SK-N-SH treated with all-trans-retinoic acid at 6 μM for 48 hours (cell line): ENCODE data around the gene ZYG11A.
A peak's percentile ranks its signal among the peaks of the same experiment; 100 is the strongest.

Experiments
- ATAC-seq: fragments of 200-7000 bp; cut with Tn5 transposase; 3 replicates; pipeline ENCODE4 v1.9.1; 2020; ENCODE audit warnings: mild to moderate bottlenecking, moderate library complexity
- ARNTL ChIP-seq: fragments of 450-650 bp; formaldehyde crosslinking; IDR thresholded peaks from 2 replicates; pipeline ENCODE4 v1.5.0; 2020; ENCODE audit warnings: low read depth, mild to moderate bottlenecking, moderate library complexity, borderline replicate concordance
- BACH2 ChIP-seq: fragments of 250-450 bp; sonication (Bioruptor Pico); IDR thresholded peaks from 2 replicates; pipeline ENCODE4 v1.9.0; 2021; ENCODE audit warnings: mild to moderate bottlenecking, borderline replicate concordance
- CSDC2 ChIP-seq: fragments of 250-450 bp; sonication (Bioruptor Pico); IDR thresholded peaks from 2 replicates; pipeline ENCODE4 v1.5.0; 2020; ENCODE audit warnings: mild to moderate bottlenecking, moderate library complexity
- ESRRG ChIP-seq: fragments of 250-450 bp; sonication (Bioruptor Pico); IDR thresholded peaks from 2 replicates; pipeline ENCODE4 v1.6.1; 2021; ENCODE audit warnings: mild to moderate bottlenecking
- GLIS3 ChIP-seq: fragments of 250-450 bp; sonication (Bioruptor Pico); IDR thresholded peaks from 2 replicates; pipeline ENCODE4 v1.5.0; 2020; ENCODE audit warnings: mild to moderate bottlenecking, moderate library complexity
- ISL1 ChIP-seq: fragments of 250-450 bp; sonication (Bioruptor Pico); IDR thresholded peaks from 2 replicates; pipeline ENCODE4 v2.1.2; 2022; ENCODE audit warnings: mild to moderate bottlenecking, moderate library complexity
- OSR1 ChIP-seq: fragments of 250-450 bp; sonication (Bioruptor Pico); IDR thresholded peaks from 2 replicates; pipeline ENCODE4 v1.8.0; 2022; ENCODE audit warnings: moderate library complexity, mild to moderate bottlenecking, inconsistent platforms
- RARB ChIP-seq: fragments of 250-450 bp; sonication (Bioruptor Pico); IDR thresholded peaks from 2 replicates; pipeline ENCODE4 v1.8.0; 2021; ENCODE audit warnings: mild to moderate bottlenecking, moderate library complexity
- SNAI2 ChIP-seq: fragments of 250-450 bp; sonication (Bioruptor Pico); IDR thresholded peaks from 2 replicates; pipeline ENCODE4 v1.5.0; 2020; ENCODE audit warnings: mild to moderate bottlenecking, moderate library complexity
- TOX ChIP-seq: fragments of 250-450 bp; sonication (Bioruptor Pico); IDR thresholded peaks from 2 replicates; pipeline ENCODE4 v1.8.0; 2021; ENCODE audit warnings: mild to moderate bottlenecking, moderate library complexity, borderline replicate concordance
- ZC3H10 ChIP-seq: fragments of 250-450 bp; sonication (Bioruptor Pico); IDR thresholded peaks from 2 replicates; pipeline ENCODE4 v1.5.1; 2021; ENCODE audit warnings: mild to moderate bottlenecking, moderate library complexity
- ZFP3 ChIP-seq: fragments of 250-450 bp; sonication (Bioruptor Pico); IDR thresholded peaks from 2 replicates; pipeline ENCODE4 v1.5.0; 2020; ENCODE audit warnings: mild to moderate bottlenecking, moderate library complexity
- ZFP30 ChIP-seq: fragments of 450-650 bp; formaldehyde crosslinking; IDR thresholded peaks from 2 replicates; pipeline ENCODE4 v1.5.0; 2022; ENCODE audit warnings: mild to moderate bottlenecking, moderate library complexity
- ZNF565 ChIP-seq: fragments of 450-650 bp; formaldehyde crosslinking; conservative IDR thresholded peaks from 2 replicates; pipeline ENCODE4 v1.5.0; 2020; ENCODE audit warnings: low read depth, mild to moderate bottlenecking, moderate library complexity
- ZNF70 ChIP-seq: fragments of 450-650 bp; formaldehyde crosslinking; IDR thresholded peaks from 2 replicates; pipeline ENCODE4 v1.5.0; 2020; ENCODE audit warnings: mild to moderate bottlenecking, moderate library complexity
- ZNF8 ChIP-seq: fragments of 450-650 bp; formaldehyde crosslinking; IDR thresholded peaks from 2 replicates; pipeline ENCODE4 v1.5.0; 2020; ENCODE audit warnings: mild to moderate bottlenecking, moderate library complexity
- TF ChIP-seq, protein P1 (sequence below): fragments of 250-450 bp; sonication (Bioruptor Pico); IDR thresholded peaks from 2 replicates; pipeline ENCODE4 v1.5.1; 2020; ENCODE audit warnings: low read depth, mild to moderate bottlenecking, moderate library complexity
- TF ChIP-seq, protein P2 (sequence below): fragments of 250-450 bp; sonication (Bioruptor Pico); IDR thresholded peaks from 2 replicates; pipeline ENCODE4 v1.5.1; 2021; ENCODE audit warnings: mild to moderate bottlenecking, moderate library complexity
- TF ChIP-seq, protein P3 (sequence below): fragments of 250-450 bp; sonication (Bioruptor Pico); IDR thresholded peaks from 2 replicates; pipeline ENCODE4 v1.8.0; 2020; ENCODE audit warnings: mild to moderate bottlenecking, moderate library complexity, borderline replicate concordance
- TF ChIP-seq, protein P4 (sequence below): fragments of 250-450 bp; sonication (Bioruptor Pico); IDR thresholded peaks from 2 replicates; pipeline ENCODE4 v1.8.0; 2021; ENCODE audit warnings: low read depth, mild to moderate bottlenecking, moderate library complexity, borderline replicate concordance

ZYG11A gene

DNA sequence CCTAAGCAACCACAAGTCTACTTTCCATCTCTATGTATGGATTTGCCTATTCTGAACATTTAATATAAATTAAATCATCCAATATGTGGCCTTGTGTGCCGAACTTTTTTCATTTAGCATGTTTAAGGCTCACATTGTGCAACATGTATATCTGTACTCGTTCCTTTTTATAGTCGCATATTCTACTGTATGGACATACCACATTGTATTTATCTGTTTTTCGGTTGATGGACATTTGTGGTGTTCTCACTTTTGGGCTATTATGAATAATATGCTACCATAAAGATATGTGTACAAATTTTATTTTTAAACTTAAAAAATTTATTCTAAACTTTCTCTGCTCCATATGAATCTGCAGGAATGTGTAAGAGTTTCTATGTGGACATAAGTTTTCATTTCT lies 13.0 kb downstream of the ZYG11A start:
- no peak for ATAC-seq

DNA sequence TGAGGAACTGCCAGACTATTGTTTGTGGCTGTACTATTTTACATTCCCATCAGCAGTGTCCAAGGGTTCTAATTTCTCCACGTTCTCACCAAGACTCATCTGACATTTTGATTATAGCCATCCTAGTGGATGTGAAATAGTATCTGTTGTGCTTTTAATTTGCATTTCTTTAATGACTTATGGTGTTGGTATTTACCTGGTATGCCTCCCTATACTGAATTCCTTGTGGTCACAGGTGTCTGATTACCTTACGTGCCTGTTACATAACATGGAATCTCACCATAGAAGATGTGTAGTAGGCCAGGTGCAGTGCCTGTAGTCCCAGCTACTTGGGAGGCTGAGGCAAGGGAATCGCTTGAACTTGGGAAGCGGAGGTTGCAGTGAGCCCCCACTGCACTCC lies 13.5 kb downstream of the ZYG11A start:
- no peak for ATAC-seq
- TF ChIP-seq ARNTL (no peak), ZFP30 (CRISPR knock-in tag) (no peak), ZNF565 (CRISPR knock-in tag) (no peak), GLIS3 (CRISPR knock-in tag) (no peak), SNAI2 (CRISPR knock-in tag) (no peak), ZC3H10 (no peak), RARB (CRISPR knock-in tag) (no peak), ZFP3 (CRISPR knock-in tag) (no peak), TOX (CRISPR knock-in tag) (no peak), OSR1 (CRISPR knock-in tag) (no peak), CSDC2 (CRISPR knock-in tag) (no peak), ZNF70 (CRISPR knock-in tag) (no peak), BACH2 (CRISPR knock-in tag) (no peak)
- TF ChIP-seq, protein P1, sequence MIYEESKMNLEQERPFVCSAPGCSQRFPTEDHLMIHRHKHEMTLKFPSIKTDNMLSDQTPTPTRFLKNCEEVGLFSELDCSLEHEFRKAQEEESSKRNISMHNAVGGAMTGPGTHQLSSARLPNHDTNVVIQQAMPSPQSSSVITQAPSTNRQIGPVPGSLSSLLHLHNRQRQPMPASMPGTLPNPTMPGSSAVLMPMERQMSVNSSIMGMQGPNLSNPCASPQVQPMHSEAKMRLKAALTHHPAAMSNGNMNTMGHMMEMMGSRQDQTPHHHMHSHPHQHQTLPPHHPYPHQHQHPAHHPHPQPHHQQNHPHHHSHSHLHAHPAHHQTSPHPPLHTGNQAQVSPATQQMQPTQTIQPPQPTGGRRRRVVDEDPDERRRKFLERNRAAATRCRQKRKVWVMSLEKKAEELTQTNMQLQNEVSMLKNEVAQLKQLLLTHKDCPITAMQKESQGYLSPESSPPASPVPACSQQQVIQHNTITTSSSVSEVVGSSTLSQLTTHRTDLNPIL (CRISPR knock-in tag): no peak
- TF ChIP-seq, protein P2, sequence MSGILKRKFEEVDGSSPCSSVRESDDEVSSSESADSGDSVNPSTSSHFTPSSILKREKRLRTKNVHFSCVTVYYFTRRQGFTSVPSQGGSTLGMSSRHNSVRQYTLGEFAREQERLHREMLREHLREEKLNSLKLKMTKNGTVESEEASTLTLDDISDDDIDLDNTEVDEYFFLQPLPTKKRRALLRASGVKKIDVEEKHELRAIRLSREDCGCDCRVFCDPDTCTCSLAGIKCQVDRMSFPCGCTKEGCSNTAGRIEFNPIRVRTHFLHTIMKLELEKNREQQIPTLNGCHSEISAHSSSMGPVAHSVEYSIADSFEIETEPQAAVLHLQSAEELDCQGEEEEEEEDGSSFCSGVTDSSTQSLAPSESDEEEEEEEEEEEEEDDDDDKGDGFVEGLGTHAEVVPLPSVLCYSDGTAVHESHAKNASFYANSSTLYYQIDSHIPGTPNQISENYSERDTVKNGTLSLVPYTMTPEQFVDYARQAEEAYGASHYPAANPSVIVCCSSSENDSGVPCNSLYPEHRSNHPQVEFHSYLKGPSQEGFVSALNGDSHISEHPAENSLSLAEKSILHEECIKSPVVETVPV (CRISPR knock-in tag): no peak
- TF ChIP-seq, protein P3, sequence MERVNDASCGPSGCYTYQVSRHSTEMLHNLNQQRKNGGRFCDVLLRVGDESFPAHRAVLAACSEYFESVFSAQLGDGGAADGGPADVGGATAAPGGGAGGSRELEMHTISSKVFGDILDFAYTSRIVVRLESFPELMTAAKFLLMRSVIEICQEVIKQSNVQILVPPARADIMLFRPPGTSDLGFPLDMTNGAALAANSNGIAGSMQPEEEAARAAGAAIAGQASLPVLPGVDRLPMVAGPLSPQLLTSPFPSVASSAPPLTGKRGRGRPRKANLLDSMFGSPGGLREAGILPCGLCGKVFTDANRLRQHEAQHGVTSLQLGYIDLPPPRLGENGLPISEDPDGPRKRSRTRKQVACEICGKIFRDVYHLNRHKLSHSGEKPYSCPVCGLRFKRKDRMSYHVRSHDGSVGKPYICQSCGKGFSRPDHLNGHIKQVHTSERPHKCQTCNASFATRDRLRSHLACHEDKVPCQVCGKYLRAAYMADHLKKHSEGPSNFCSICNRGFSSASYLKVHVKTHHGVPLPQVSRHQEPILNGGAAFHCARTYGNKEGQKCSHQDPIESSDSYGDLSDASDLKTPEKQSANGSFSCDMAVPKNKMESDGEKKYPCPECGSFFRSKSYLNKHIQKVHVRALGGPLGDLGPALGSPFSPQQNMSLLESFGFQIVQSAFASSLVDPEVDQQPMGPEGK (CRISPR knock-in tag): no peak
- TF ChIP-seq, all 23 proteins: peak for 0

More for the DNA sequence above, 13.0 kb downstream of the ZYG11A start:
- peak; percentile 92 for TF ChIP-seq ZNF8 (CRISPR knock-in tag)
- no peak for TF ChIP-seq ESRRG

DNA sequence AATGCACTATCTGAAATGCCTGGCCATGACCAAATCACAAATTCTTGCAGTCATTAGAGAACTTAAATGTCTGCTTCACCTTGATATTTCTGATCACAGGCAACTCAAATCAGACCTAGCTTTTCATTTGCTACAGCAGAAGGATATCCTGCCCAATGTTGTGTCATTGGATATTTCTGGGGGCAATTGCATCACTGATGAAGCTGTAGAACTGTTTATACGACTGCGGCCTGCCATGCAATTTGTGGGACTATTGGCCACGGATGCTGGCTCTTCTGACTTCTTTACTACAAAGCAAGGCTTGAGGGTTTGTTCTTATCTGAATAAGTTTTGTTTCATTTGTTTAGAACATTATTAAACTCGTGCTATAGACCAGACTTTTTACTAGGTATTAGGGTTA lies 14.9 kb downstream of the ZYG11A start:
- TF ChIP-seq ARNTL (no peak), RARB (CRISPR knock-in tag) (no peak), CSDC2 (CRISPR knock-in tag) (no peak), ZFP3 (CRISPR knock-in tag) (no peak), ZFP30 (CRISPR knock-in tag) (no peak), TOX (CRISPR knock-in tag) (no peak), ISL1 (CRISPR knock-in tag) (no peak), GLIS3 (CRISPR knock-in tag) (no peak), ZNF8 (CRISPR knock-in tag) (no peak), OSR1 (CRISPR knock-in tag) (no peak), ZNF565 (CRISPR knock-in tag) (no peak), ESRRG (no peak), SNAI2 (CRISPR knock-in tag) (no peak)
- TF ChIP-seq, protein P3 (CRISPR knock-in tag): no peak
- TF ChIP-seq, protein P4, sequence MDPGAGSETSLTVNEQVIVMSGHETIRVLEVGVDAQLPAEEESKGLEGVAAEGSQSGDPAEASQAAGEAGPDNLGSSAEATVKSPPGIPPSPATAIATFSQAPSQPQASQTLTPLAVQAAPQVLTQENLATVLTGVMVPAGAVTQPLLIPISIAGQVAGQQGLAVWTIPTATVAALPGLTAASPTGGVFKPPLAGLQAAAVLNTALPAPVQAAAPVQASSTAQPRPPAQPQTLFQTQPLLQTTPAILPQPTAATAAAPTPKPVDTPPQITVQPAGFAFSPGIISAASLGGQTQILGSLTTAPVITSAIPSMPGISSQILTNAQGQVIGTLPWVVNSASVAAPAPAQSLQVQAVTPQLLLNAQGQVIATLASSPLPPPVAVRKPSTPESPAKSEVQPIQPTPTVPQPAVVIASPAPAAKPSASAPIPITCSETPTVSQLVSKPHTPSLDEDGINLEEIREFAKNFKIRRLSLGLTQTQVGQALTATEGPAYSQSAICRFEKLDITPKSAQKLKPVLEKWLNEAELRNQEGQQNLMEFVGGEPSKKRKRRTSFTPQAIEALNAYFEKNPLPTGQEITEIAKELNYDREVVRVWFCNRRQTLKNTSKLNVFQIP (CRISPR knock-in tag): no peak
- TF ChIP-seq, protein P1 (CRISPR knock-in tag): no peak
- TF ChIP-seq, protein P2 (CRISPR knock-in tag): no peak
- ATAC-seq: no peak
